ENCODE measurements around the gene HOMER2. TPM values are rescaled to one million over a fixed set of nuclear protein-coding genes. Genes with fewer than 3 reads are reported as not detected.

HOMER2 gene
- total RNA-seq, 1 experiment from 2014 or later = 8.8 TPM

DNA sequence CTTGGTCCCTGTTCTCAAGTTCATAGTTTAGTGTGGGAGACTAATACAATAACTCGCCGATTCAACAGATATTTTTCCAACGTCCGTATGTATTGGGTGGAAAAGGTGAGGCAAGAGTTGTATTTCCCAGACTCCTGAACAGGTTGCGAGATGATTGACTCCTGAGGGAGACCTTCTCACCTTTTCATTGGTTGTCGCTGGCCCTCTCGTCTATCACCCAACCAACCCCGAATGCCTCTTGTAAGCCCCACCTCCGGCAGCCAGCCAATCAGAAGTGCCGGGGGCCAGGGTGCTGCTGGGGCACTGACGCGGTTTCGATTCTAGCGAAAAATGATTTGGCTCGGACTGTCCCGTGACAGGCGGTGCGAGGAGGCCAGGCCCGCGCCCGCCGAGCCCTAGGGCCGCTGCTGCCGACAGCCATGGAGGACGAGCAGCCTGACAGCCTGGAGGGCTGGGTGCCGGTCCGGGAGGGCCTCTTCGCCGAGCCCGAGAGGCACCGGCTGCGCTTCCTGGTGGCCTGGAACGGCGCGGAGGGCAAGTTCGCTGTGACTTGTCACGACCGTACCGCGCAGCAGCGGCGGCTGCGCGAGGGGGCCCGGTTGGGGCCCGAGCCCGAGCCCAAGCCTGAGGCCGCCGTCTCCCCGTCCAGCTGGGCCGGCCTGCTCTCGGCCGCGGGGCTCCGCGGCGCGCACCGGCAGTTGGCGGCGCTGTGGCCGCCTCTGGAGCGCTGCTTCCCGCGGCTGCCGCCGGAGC is 143.0 kb downstream of the HOMER2 start, which contains the start of gene WHAMM:
TSS of gene WHAMM (plus strand) at position 321 of the 753 bp plus-strand sequence. CDS start at position 420, 99 bp downstream.
- CTCF ChIA-PET = interaction anchor here (0.7 to 1.9 kb wide), 3 partner anchors 39 to 256 kb away, joined by 3 to 7 read pairs (median 5); no protein-coding TSS in a partner anchor
- Mint-ChIP-seq H3K36me3 (ENCODE audit: insufficient read depth, unreplicated experiment) (peaks cover 20% of the 10 kb centered on the region), H3K4me3 (ENCODE audit: unreplicated experiment) (peak within 1 kb of the TSS; percentile 84), H3K9me3 (ENCODE audit: unreplicated experiment) (no peaks in the 10 kb centered on the region), H3K4me1 (ENCODE audit: insufficient read depth, unreplicated experiment) (peaks cover 22% of the 10 kb centered on the region), H3K27ac (ENCODE audit: low read depth, unreplicated experiment) (peak within 1 kb of the TSS; percentile 84), H3K27me3 (ENCODE audit: insufficient read depth, unreplicated experiment) (no peaks in the 10 kb centered on the region)
- no TSS peak for BruUV-seq (replicated peaks)
- TF ChIP-seq, protein P1, sequence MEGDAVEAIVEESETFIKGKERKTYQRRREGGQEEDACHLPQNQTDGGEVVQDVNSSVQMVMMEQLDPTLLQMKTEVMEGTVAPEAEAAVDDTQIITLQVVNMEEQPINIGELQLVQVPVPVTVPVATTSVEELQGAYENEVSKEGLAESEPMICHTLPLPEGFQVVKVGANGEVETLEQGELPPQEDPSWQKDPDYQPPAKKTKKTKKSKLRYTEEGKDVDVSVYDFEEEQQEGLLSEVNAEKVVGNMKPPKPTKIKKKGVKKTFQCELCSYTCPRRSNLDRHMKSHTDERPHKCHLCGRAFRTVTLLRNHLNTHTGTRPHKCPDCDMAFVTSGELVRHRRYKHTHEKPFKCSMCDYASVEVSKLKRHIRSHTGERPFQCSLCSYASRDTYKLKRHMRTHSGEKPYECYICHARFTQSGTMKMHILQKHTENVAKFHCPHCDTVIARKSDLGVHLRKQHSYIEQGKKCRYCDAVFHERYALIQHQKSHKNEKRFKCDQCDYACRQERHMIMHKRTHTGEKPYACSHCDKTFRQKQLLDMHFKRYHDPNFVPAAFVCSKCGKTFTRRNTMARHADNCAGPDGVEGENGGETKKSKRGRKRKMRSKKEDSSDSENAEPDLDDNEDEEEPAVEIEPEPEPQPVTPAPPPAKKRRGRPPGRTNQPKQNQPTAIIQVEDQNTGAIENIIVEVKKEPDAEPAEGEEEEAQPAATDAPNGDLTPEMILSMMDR (IDR thresholded peaks at IDR 0.05; ENCODE audit: unreplicated experiment) = no peak
- DNase-seq (ENCODE audit: unreplicated experiment) = peak; percentile 100
- intact Hi-C loops (cut with micrococcal nuclease) = loop anchor here (2.0 to 10.0 kb wide), 3 partner anchors 59 to 267 kb away; partner anchors contain the start of genes AP3B2 and RPS17
- POLR2A ChIA-PET = interaction anchor here (0.5 to 8.4 kb wide), 21 partner anchors 9 to 630 kb away, joined by 3 to 182 read pairs (median 7); partner anchors contain the start of genes AP3B2, BTBD1, C15orf40 and RAMAC

DNA sequence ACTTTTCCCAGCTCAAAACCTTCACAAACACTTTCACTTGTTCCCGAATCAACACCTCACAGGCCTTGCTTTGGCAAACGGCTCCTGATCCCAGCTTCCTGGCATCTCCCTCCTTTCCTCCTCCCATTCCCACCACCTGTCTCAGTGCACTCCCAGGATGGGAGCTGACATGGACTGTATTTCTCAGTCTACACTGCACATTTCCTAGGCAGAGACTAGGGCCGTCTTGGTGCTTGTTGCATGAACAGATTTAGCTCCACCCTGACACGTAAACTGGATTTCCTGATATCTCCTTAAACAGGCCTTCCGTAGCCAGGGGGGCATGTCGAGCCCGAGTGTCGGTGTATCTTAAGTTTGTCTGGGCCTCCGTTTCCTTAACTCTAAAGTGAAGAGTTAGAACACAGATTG is 143.9 kb downstream of the HOMER2 start:
- H3K9me3 Mint-ChIP-seq (ENCODE audit: unreplicated experiment) = no peaks in the 10 kb centered on the region
- H3K27me3 Mint-ChIP-seq (ENCODE audit: insufficient read depth, unreplicated experiment) = no peaks in the 10 kb centered on the region
- TF ChIP-seq, protein P1 (IDR thresholded peaks at IDR 0.05; ENCODE audit: unreplicated experiment) = no peak
- POLR2A ChIA-PET = interaction anchor here (0.5 to 8.4 kb wide), 16 partner anchors 8 to 631 kb away, joined by 3 to 182 read pairs (median 5); partner anchors contain the start of genes AP3B2, RAMAC and RPS17
- H3K4me1 Mint-ChIP-seq (ENCODE audit: insufficient read depth, unreplicated experiment) = peaks cover 22% of the 10 kb centered on the region
- intact Hi-C loops (cut with micrococcal nuclease) = loop anchor here (2.0 to 10.0 kb wide), 3 partner anchors 58 to 266 kb away; partner anchors contain the start of genes AP3B2 and RPS17
- CTCF ChIA-PET = interaction anchor here (0.7 to 1.9 kb wide), 3 partner anchors 58 to 278 kb away, joined by 3 to 7 read pairs (median 3); no protein-coding TSS in a partner anchor
- BruUV-seq (replicated peaks) = no TSS peak
- H3K4me3 Mint-ChIP-seq (ENCODE audit: unreplicated experiment) = peak overlapping the region; percentile 84
- peak overlapping the region; percentile 59 for H3K27ac Mint-ChIP-seq (ENCODE audit: low read depth, unreplicated experiment)
- DNase-seq (ENCODE audit: unreplicated experiment) = peak; percentile 19
- peaks cover 11% of the 10 kb centered on the region for H3K36me3 Mint-ChIP-seq (ENCODE audit: insufficient read depth, unreplicated experiment)

DNA sequence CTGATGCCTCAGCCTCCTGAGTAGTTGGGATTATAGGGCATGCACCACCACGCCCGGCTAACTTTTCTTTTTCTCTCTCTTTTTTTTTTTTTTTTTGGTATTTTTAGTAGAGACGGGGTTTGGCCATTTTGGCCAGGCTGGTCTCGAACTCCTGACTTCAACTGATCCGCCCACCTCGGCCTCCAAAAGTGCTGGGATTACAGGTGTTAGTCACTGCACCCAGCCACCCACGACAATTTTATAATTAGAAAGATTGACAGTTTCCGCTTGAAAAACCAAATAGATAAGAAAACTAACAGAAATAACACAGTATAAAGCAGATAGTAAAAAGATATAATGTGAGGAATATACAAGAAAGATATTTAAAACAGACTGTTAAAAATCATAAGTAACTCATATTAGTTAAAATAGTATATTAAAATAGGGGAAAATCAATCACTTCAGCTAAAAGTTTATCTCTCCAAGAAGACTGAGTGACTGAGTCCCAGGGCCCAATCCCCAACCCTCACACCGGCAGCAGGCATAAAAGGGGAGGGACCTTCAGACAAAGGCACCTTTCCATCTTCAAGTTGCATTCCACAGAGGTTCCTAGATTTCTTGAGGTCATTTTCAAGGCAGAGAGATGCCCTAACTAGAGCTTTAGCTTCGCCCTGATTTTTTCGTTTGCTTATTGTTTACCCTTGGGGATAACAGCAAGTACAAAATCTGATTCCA is 144.4 kb downstream of the HOMER2 start:
- H3K4me1 Mint-ChIP-seq (ENCODE audit: insufficient read depth, unreplicated experiment) = peaks cover 21% of the 10 kb centered on the region
- intact Hi-C loops (cut with micrococcal nuclease) = loop anchor here (2.0 to 10.0 kb wide), 3 partner anchors 57 to 266 kb away; partner anchors contain the start of genes AP3B2 and RPS17
- peak overlapping the region; percentile 59 for H3K27ac Mint-ChIP-seq (ENCODE audit: low read depth, unreplicated experiment)
- H3K36me3 Mint-ChIP-seq (ENCODE audit: insufficient read depth, unreplicated experiment) = peaks cover 6% of the 10 kb centered on the region
- no TSS peak for BruUV-seq (replicated peaks)
- ChIA-PET POLR2A (interaction anchor here (0.8 to 8.4 kb wide), 14 partner anchors 8 to 269 kb away, joined by 3 to 182 read pairs (median 6); partner anchors contain the start of genes AP3B2, RAMAC and RPS17), CTCF (interaction anchor here (1.1 to 1.9 kb wide), 2 partner anchors 57 to 277 kb away, joined by 3 to 7 read pairs; no protein-coding TSS in a partner anchor)
- TF ChIP-seq, protein P1 (IDR thresholded peaks at IDR 0.05; ENCODE audit: unreplicated experiment) = no peak
- no peaks in the 10 kb centered on the region for H3K9me3 Mint-ChIP-seq (ENCODE audit: unreplicated experiment)
- no peaks in the 10 kb centered on the region for H3K27me3 Mint-ChIP-seq (ENCODE audit: insufficient read depth, unreplicated experiment)
- peak overlapping the region; percentile 84 for H3K4me3 Mint-ChIP-seq (ENCODE audit: unreplicated experiment)
- peak; percentile 8 for DNase-seq (ENCODE audit: unreplicated experiment)
